Choroid plexus epithelial cell (primary cell): ENCODE results near the gene CTTNBP2.

ENCODE experiments used
- DNase-seq: peaks from one replicate; pipeline ENCODE4 v3.0.0-alpha.2; 2010; ENCODE audit warnings: low read depth
- H3K4me3 ChIP-seq: 2 replicates; pipeline ENCODE4 v1.5.1; 2011; ENCODE audit warnings: low read depth, mild to moderate bottlenecking, control low read depth, low read length, moderate library complexity
- TF ChIP-seq, protein P1 (sequence below): conservative IDR thresholded peaks from 2 replicates; pipeline ENCODE4 v1.5.1; 2011; ENCODE audit warnings: low read depth, mild to moderate bottlenecking, control low read depth, inconsistent platforms, low read length, moderate library complexity

The CTTNBP2 gene

GRCh38 chr7:117870448-117871130 is 2.7 kb downstream of the CTTNBP2 start:
- no peak for DNase-seq
- TF ChIP-seq, protein P1, sequence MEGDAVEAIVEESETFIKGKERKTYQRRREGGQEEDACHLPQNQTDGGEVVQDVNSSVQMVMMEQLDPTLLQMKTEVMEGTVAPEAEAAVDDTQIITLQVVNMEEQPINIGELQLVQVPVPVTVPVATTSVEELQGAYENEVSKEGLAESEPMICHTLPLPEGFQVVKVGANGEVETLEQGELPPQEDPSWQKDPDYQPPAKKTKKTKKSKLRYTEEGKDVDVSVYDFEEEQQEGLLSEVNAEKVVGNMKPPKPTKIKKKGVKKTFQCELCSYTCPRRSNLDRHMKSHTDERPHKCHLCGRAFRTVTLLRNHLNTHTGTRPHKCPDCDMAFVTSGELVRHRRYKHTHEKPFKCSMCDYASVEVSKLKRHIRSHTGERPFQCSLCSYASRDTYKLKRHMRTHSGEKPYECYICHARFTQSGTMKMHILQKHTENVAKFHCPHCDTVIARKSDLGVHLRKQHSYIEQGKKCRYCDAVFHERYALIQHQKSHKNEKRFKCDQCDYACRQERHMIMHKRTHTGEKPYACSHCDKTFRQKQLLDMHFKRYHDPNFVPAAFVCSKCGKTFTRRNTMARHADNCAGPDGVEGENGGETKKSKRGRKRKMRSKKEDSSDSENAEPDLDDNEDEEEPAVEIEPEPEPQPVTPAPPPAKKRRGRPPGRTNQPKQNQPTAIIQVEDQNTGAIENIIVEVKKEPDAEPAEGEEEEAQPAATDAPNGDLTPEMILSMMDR, result no peak
- no peak overlapping the region for H3K4me3 ChIP-seq

DNA sequence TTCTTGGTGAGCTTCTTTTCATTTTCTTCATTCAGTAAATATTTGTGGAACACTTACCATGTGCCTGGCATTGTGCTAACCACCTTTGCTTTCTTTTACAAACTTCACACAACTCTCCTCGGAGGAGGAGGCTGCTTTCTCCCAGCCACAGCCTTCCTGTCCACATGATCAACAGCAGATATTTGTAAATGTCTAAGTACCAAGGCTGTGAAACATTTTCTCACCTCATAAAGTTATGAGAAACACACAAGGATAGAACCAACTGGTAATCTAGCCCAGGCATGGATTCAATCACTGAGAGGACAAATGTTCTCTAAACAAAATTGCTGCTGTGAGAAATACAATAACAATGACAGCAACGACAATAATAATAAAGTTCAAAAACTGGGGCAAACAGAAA is 3.9 kb downstream of the CTTNBP2 start:
- DNase-seq, result no peak
- H3K4me3 ChIP-seq, result no peak overlapping the region
- TF ChIP-seq, protein P1, result no peak

GRCh38 chr7:117863618-117864017 is 9.6 kb downstream of the CTTNBP2 start:
- no peak overlapping the region for H3K4me3 ChIP-seq
- TF ChIP-seq, protein P1, result no peak
- no peak for DNase-seq

- no peak for DNase-seq
- TF ChIP-seq, protein P1, result no peak
- no peak overlapping the region for H3K4me3 ChIP-seq
Measured at GRCh38 chr7:117862378-117862777, 10.9 kb downstream of the CTTNBP2 start.

DNA sequence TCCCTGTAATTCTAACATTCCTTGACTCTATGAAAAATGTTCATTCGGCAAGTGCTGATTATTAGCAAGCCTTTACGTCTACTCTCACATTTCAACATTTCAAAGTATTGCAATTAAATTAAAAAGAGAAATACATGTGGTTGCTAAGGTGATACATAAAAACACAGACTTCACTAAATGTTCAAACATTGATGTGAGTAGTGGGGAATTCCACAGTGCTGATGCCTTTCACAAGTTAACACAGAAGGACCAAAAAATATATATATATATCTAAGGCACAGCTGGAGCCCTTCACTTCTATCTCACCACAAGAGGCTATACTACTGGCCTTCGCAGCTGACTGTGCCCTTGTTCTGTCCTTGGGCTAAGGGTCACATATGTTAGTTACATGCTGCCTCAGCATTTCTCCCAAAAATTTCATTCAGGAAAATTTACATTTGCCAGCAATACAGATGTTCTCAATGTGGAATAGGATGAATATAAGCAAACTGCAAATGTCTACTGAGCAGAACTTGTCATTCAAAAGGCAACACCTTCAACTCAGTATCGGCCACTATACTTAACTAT is 13.9 kb downstream of the CTTNBP2 start:
- peak; percentile 45 for DNase-seq
- no peak overlapping the region for H3K4me3 ChIP-seq
- TF ChIP-seq, protein P1, result no peak

DNA sequence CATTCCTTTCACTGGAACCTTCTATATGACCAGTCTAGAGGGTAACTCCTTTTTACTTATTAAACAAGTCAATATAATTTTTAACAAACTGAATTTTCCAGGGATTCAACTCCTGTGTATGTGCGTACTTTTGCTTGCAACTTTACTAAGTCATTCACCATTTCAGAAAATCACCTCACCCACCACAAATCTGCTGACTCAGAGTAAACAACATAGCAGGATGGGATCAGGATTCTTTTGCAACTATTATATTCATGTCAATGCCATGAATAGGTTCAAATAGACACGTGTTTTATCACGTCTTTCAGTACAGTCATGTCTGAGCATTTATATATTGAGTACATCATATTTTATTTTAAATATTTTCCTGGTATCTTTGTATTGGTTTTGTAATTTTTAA is 14.5 kb downstream of the CTTNBP2 start:
- no peak overlapping the region for H3K4me3 ChIP-seq
- TF ChIP-seq, protein P1, result no peak
- no peak for DNase-seq

DNA sequence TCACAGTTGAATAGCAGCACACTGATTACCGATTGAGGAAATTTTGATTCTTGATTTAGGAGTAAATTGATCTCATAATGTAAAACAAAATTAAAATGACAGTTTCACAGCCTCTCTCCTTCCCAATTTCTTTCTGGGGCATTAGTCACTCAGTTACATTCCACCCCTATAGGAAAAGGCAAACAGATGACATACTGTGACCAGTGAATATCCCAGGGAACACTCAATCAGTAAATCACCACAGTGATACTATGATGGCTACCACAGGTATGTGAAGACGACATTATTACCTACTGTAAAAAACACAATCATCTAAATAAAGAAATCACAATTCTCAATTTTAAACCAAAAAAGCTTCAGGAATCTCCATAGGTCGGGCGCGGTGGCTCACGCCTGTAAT is 15.5 kb downstream of the CTTNBP2 start:
- H3K4me3 ChIP-seq, result no peak overlapping the region
- DNase-seq, result no peak
- TF ChIP-seq, protein P1, result no peak
